WERI-Rb-1 (cell line): Measurements from ENCODE around the gene IL21R.

ENCODE experiments used
- DNase-seq: peaks from one replicate; pipeline ENCODE4 v3.0.0-alpha.2; 2020
- H3K27ac ChIP-seq: fragments of 250-450 bp; sonication (Bioruptor Pico); 2 replicates; pipeline ENCODE4 v1.5.1; 2020; ENCODE audit warnings: mild to moderate bottlenecking, moderate library complexity
- H3K27me3 ChIP-seq: fragments of 250-450 bp; sonication (Bioruptor Pico); 2 replicates; pipeline ENCODE4 v1.5.1; 2021; ENCODE audit warnings: mild to moderate bottlenecking, low read depth, moderate library complexity; ENCODE audit not compliant: insufficient read depth, severe bottlenecking
- H3K36me3 ChIP-seq: fragments of 250-450 bp; sonication (Bioruptor Pico); 2 replicates; pipeline ENCODE4 v1.5.1; 2020; ENCODE audit warnings: mild to moderate bottlenecking, moderate library complexity
- H3K4me3 ChIP-seq: 2 replicates; pipeline ENCODE4 v1.5.1; 2011; ENCODE audit warnings: low read depth, mild to moderate bottlenecking, control low read depth, low read length
- H3K9me3 ChIP-seq: fragments of 250-450 bp; sonication (Bioruptor Pico); 2 replicates; pipeline ENCODE4 v1.5.1; 2021; ENCODE audit warnings: mild to moderate bottlenecking, moderate library complexity; ENCODE audit not compliant: severe bottlenecking
- TF ChIP-seq, protein P1 (sequence below): IDR thresholded peaks from 2 replicates; pipeline ENCODE4 v1.5.1; 2011; ENCODE audit warnings: low read depth, mild to moderate bottlenecking, control low read depth, inconsistent platforms, low read length

The IL21R gene

DNA sequence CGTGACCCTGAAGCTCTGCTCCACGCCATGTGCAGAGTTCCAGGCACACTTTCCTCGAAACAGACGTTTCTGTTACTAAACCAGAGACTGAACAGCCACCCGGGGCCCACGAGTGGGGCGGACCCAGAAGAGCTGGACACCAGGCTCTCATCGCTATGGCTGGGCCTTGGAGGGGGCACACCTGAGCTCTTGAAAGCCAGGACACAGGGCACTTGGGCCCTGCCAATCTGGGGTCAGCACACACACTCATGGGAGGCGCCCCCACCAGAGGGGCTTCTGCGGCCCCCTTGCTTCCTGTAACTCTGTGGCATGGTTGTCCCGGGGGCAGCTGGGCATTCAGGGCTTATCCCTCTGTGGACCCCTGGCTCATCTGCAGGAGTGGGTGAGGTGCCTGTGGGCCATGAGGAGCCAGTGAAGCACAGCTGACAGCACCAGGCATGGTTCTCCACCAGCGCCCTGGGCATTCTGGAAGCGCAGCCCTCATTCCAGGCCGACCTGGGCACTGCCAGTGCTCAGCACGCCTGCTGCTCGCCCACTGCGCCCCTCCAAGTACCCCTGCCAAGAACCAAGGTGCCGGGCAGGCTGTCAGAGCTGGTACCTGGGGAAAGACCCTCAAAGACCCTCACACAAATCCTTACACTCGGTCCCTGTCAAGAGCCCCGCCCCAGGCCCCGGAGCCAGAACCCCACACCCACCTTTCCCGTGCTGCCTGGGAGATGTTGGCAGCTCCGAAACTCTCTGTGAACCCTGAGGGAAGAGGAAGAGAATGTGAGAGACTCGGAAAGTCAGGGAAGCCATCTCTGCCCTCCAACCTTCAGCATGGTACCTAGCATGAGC, 61.1 kb downstream of the IL21R start:
- peaks cover 82% of the 10 kb centered on the region for H3K36me3 ChIP-seq

DNA sequence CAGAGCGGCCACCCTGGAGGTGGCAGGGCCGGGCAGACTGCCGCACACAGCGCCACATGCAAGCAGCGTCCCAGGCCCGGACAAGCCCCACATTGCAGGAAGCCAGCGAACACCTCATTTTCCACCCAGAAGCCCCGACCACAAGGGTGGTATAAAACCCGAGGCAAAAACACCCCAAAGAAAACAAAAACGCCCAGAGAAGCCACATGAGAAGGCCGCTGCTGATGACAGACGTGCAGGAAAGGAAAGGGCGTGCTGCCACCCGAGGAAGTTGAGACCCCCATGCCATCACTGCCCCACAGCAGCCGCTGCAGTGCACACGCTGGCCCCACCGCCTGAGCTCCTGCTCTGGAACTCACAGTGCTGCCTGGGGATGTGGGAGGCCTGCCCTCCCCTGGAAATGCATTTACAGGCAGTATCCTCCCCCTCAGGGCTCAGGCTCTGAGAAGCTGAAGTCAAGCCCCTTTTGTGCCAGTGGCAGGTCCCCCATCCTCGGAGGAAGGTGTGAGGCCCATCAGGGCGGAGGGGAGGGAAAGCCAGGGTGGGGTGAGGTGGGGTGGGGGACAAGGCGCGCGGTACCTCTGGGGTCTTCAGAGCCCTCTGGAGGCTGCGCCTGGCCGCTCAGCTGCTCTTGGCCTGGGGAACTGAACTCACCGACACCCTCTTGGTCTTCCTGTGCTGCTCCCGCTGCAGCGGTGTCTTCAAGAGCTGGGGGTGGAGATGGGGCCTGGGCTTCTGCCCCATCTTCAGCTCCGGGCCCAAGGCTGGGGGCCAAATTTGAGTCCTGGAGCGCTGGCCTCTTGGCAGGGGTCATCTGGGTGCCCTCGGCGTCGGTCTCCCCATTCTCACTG, 62.0 kb downstream of the IL21R start:
- no peak overlapping the region for H3K4me3 ChIP-seq
- H3K9me3 ChIP-seq = no peaks in the 10 kb centered on the region
- no peak for DNase-seq
- H3K27ac ChIP-seq = no peak overlapping the region
- H3K27me3 ChIP-seq = no peaks in the 10 kb centered on the region
- peaks cover 91% of the 10 kb centered on the region for H3K36me3 ChIP-seq
- TF ChIP-seq, protein P1, sequence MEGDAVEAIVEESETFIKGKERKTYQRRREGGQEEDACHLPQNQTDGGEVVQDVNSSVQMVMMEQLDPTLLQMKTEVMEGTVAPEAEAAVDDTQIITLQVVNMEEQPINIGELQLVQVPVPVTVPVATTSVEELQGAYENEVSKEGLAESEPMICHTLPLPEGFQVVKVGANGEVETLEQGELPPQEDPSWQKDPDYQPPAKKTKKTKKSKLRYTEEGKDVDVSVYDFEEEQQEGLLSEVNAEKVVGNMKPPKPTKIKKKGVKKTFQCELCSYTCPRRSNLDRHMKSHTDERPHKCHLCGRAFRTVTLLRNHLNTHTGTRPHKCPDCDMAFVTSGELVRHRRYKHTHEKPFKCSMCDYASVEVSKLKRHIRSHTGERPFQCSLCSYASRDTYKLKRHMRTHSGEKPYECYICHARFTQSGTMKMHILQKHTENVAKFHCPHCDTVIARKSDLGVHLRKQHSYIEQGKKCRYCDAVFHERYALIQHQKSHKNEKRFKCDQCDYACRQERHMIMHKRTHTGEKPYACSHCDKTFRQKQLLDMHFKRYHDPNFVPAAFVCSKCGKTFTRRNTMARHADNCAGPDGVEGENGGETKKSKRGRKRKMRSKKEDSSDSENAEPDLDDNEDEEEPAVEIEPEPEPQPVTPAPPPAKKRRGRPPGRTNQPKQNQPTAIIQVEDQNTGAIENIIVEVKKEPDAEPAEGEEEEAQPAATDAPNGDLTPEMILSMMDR = no peak

More for the DNA sequence above, 61.1 kb downstream of the IL21R start:
- Histone ChIP-seq H3K27me3 (no peaks in the 10 kb centered on the region), H3K9me3 (no peaks in the 10 kb centered on the region), H3K4me3 (no peak overlapping the region), H3K27ac (no peak overlapping the region)
- TF ChIP-seq, protein P1 = no peak
- no peak for DNase-seq

DNA sequence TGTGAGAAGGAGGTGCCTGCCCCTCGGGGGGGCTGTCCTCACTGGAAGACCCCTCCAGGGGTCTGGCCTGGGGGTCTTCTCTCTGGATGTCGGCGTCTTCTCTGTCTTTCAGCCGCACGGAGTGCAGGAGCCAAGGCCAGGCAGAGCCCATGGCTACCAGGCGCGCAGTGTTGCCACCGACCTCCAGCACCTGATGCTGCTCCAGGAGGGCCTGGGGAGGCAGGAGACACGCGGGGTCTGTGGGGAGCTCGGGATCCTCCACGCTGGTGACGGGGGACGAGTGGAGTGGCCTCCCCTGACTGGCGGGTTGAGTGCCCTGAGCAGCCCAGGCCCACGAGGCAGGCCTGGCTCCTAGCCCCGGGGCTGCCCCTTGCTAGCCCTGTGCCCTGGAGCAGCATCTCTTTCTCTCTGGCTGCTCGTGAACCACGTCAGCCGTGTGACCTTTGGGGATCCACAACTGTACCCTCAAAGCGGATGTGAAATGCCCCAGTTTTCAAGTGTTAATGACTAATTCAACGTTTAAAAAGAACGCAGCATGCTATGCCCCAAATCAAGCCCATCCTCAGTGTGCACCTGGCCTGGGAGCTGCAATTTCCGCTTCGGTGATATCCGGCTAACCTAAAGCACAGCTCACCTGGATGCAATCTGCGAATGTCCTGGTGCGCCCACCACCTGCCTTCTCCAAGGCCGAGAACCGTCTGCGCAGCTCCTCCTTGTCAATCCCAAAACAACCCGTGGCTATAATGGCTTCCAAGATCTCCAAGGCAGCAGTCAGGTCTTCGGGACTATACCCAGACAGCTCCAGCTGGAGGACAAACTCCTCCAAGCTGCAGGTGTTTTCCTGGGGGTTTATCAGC, 62.9 kb downstream of the IL21R start:
- Histone ChIP-seq H3K4me3 (no peak overlapping the region), H3K27ac (no peak overlapping the region), H3K27me3 (no peaks in the 10 kb centered on the region), H3K36me3 (peaks cover 94% of the 10 kb centered on the region), H3K9me3 (no peaks in the 10 kb centered on the region)
- DNase-seq = no peak
- TF ChIP-seq, protein P1 = no peak

DNA sequence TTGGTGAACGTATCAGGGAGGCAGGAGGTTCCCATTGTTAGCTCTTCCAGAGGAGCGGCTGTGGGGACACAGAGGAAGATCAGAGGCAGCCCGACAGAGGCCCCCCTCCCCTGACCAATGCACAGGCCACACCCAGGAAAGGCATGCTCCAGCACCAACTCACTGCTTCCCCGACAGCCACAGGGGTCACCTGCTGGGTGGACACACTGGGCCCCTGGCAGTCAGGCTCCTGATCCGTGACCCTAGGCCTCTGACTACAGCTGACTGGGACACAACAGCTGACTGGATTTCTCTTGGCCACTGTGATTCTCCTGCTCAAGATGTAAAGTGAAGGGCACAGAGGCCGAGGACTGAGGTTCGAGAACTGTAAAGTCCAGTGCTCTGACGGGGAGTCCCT, 63.5 kb downstream of the IL21R start:
- H3K4me3 ChIP-seq = no peak overlapping the region
- H3K27ac ChIP-seq = no peak overlapping the region
- H3K27me3 ChIP-seq = no peaks in the 10 kb centered on the region
- no peaks in the 10 kb centered on the region for H3K9me3 ChIP-seq
- peaks cover 95% of the 10 kb centered on the region for H3K36me3 ChIP-seq
- DNase-seq = no peak
- TF ChIP-seq, protein P1 = no peak

DNA sequence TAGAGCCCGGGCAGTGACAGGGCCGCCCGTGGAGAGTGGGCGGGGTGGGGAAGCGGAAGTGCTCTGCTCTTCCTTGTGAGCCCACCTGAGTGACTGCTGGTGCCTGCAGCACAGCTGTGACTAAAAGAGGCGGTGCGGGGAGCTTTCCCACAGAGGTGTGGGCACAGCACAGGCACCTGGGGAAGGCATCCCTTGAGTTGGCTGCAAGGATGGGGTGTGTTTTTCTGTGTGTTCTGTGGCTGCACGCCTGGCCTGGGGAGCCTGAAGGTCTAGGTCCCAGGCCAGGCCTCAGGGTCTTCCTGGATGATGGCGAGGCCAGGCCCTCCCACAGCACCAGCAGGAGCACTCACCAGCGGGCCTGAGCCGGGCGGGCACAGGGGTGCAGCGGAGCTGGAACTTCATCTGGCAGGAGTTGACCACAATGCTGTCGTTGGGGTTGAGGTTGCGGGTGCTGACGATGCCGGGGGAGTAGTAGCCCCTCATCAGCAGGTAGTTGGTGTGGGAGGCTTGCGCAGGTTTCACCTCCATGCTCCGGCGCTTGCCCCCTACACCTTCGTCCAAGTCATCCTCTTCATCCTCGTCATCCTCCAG, 67.1 kb downstream of the IL21R start:
- Histone ChIP-seq H3K4me3 (no peak overlapping the region), H3K9me3 (no peaks in the 10 kb centered on the region), H3K27me3 (no peaks in the 10 kb centered on the region), H3K36me3 (peaks cover 98% of the 10 kb centered on the region), H3K27ac (no peak overlapping the region)
- TF ChIP-seq, protein P1 = no peak
- no peak for DNase-seq
